GM12892 (cell line): Measurements from ENCODE around the gene AP4M1.

ENCODE experiments used
- POLR2A ChIP-seq: IDR thresholded peaks from 2 replicates; pipeline ENCODE4 v1.6.1; 2011; ENCODE audit warnings: low read depth, low read length, control low read depth
- POLR2AphosphoS5 ChIP-seq: IDR thresholded peaks from 2 replicates; pipeline ENCODE4 v1.6.1; 2011; ENCODE audit warnings: low read depth, low read length, control low read depth

GRCh38 chr7:100126239-100126930 is 24.9 kb downstream of the AP4M1 start:
- no peak for TF ChIP-seq POLR2A
- TF ChIP-seq POLR2AphosphoS5 = no peak
